Amniotic stem cell (primary cell): ENCODE measurements around the gene LRIG1.

Experiments
- DNase-seq: peaks from one replicate; lab custom pipeline; 2025; lab: John Stamatoyannopoulos, UW

The LRIG1 gene

DNA sequence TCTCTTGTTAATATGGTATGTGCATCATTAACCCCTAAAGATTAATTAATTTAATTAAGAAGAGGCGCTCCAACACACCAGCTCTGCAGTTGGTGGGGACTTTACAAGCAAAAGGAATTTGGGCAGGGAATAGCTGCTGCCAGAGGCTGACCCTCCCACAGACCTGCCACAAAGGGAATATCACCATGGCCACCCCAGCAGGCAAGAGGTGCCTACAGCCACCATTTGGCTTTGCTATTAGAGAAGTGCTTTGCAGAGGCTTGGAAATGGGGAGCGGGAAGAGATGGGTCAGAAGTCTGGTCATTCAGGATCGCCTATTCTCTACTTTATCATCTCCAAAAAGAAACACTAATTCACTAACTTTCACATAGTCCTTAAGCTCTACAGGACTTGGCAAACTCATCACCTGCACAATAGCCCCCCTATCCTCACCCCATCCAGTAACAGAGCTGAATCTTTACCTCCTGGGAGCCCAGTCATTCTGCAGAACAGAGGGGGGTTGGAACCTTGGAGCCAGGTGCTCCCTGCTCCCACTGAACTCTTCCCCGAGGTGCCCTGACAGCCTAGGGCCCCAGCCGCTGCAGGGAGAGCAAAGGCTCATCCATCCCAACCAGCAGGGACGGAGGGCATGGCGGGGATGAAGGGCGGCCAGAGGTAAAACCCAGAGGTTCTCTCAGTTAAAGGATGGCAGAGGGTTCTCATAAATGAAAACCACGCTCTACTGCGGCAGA is 29.7 kb downstream of the LRIG1 start:
- DNase-seq, result no peak

DNA sequence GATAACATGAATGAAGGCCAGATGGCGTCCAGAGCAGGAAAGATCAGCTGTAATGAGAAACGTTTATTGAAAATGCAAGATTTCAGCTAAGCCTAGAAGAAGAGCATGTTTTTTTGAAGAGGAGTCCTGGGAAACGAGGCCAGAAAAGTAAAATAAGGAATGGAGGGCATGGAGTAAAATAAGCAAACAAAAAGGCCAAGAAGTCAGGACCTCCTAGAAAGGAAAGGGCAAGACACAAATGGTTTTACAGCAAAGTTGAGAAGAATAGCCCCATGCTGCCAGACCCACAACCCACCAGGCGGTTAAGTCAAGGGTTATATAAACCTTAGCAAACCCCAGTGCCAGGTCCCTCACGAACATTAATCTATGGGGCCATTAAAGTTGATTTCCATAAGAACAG is 30.5 kb downstream of the LRIG1 start:
- DNase-seq, result no peak

DNA sequence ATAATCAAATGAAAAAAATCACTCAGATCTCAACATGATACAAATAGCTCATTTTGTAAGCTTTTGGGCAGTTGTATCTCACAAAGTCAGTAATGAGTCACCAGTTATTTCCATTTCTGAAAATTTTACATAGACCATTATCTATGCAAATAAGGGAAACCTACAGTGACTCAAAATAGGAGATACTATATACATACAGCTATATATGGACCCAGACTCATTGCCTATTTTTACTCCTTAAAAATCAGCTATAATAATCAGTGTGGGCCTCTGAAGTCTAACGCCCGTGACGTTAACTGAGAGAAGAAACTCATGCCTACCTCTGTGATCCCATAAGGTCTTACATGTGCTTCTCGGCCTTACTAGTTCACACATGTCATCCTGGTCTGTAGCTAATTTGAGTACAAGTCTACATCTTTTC is 31.6 kb downstream of the LRIG1 start:
- no peak for DNase-seq

DNA sequence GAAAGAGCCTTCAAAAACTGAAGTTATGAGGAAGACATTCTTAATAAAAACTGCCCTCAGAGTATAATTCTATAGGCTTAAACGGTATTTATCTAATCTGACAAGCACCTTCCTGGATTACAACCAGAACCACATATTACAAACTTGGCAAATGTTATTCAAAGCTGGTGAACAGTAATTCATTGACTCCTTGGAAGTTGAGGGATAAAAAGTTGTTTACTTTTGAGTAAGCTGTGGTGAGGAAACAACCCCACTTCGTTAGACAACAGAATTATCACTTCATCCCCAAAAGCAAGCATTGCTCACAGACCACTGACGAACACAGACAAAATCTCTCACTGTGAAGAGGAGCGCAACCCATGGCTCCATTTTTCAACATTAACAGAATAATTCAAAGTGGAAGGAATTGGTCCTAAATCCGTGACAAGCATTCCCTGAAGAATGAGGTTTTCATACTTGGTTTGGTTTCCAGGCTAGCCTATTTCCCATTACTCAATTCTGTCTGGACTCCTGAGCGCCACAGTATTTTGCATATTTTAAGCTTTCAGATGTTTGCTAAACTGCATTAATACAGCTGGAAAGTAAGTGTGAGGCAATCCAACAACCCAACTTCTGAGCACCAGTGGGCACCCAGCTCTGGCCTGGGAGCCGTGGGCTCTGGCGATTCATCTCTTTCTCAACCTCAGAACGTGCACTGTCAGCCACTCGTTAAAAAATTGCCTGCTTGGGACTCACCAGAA is 32.7 kb downstream of the LRIG1 start:
- no peak for DNase-seq

- DNase-seq, result no peak
These were observed 34.1 kb downstream of the LRIG1 start for GRCh38 chr3:66466606-66467270.

- no peak for DNase-seq
These were observed 35.2 kb downstream of the LRIG1 start for GRCh38 chr3:66465587-66465986.

GRCh38 chr3:66465034-66465433 is 35.8 kb downstream of the LRIG1 start:
- no peak for DNase-seq

DNA sequence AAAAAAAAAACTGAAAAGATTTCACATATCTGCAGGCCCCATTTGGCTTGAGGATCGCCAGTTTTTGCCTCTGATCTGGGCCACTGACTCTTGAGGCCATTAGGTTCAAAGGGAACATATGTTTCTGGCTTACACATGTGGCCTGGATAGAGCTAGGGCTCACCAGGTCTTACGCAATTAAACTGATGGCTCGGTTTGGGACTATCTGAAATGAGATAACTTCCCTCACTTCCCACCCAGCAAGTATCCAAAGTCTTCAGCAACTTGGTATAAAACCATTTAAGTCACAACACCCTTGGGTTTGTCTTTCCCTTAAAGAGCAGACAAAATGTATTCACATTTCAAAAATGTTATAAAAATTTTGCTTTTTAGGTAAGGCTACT is 36.3 kb downstream of the LRIG1 start:
- no peak for DNase-seq

- no peak for DNase-seq
These were observed 36.9 kb downstream of the LRIG1 start for GRCh38 chr3:66463730-66464511.

- DNase-seq, result no peak
These were observed 37.7 kb downstream of the LRIG1 start for GRCh38 chr3:66463054-66463631.

DNA sequence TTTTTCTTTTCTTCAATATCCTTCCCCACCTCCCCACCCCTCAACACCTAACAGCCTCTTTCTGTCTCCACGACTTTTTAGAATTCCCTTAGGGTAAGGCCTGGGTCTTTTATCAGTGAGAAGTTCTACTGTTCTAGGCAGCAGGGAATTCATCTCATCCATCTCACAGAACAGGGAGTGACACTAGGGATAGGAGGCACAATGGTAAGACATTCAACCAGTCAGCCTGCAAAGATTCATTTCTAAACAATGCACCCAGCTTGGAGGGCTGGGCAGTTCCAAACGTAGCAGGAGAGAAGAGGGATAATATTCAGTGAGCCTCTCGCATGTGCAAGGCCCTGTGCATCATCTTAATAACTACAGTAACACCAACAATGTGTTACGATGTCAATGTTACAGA is 43.6 kb downstream of the LRIG1 start:
- DNase-seq, result no peak

- DNase-seq, result no peak
These were observed 44.1 kb downstream of the LRIG1 start for GRCh38 chr3:66456711-66457173.

- DNase-seq, result no peak
These were observed 46.4 kb downstream of the LRIG1 start for GRCh38 chr3:66454464-66454859.

GRCh38 chr3:66453651-66454463 is 47.0 kb downstream of the LRIG1 start:
- no peak for DNase-seq

DNA sequence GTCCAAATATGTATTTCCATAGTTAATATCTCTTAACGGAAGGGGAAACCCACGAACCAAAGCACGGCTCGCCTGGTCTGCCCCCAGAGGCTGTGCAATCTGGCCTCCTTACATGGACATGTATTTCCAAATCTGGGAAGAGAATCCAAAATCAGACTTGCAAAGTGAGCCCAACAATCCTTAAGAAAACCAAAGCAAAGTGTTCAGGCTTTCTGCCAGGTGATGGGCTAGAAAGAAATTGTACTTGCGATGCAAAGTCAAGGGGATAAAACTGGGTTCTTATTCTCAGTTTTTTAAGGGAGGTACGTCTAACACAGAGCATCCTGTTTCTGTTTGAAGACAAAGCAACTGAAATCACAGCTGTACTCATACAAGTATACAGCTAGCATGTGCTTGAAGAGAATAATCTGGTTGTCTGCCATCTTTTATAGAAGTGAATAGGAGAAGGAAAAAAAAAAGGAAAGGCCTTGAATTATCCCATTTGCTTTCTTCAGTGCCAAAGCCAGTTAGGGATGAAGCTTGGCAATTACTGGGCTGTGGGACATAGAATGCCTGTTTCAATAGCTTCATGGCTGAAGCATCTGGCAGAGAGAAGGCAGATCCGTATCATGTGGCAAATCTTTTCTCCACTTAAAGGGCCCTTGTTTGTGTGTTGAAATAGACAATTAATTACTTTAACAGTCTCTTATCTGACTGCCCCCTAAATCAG is 48.4 kb downstream of the LRIG1 start:
- no peak for DNase-seq

DNA sequence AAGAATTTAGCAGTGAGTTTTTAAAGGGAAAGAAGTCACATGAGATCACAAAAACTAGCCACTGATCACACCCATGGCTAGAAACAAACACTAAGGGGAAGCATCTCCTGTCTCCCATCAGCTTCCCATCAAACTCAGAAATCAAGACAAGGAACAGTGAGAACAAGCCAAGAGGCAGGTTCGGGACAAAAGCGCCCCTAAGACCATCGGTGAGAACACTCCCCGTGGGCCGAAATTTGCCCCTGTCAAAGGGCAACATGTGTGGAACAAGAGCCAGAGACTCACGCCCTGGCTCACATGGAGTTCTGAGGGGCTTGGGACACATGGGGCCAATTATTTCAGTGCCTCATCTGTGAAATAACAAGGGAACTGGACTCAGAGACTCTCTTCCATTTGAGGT is 49.1 kb downstream of the LRIG1 start:
- DNase-seq, result no peak

DNA sequence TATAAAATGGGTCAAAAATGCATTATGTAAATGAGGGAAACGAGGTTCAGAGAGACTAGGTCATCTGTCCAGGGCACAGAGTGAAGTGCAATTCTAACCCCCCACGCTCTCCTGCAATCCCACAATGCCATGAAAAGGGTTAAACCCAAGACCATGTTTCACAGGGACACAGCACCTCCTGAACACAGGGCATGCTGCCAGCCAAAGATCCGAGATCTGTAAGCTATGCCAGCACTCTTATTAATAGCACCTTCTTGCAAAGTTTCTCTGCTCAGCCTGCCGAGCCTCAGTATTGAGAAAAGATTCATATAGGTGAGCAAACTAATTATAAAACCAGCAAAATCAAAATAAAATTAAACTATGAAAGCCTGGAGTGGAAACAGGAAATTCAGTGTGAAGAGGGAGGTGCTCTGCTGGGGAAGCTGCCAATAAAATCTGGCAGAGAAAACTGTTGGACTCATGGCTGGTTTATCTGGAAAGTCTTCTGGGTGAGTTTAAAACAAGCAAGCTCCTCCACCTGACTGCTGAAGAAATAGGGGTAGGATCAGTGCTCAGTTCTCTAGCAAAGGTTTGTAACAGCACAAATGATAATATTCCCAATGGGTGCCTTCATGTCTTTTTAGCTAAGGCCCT is 50.3 kb downstream of the LRIG1 start:
- DNase-seq, result peak; percentile 1

DNA sequence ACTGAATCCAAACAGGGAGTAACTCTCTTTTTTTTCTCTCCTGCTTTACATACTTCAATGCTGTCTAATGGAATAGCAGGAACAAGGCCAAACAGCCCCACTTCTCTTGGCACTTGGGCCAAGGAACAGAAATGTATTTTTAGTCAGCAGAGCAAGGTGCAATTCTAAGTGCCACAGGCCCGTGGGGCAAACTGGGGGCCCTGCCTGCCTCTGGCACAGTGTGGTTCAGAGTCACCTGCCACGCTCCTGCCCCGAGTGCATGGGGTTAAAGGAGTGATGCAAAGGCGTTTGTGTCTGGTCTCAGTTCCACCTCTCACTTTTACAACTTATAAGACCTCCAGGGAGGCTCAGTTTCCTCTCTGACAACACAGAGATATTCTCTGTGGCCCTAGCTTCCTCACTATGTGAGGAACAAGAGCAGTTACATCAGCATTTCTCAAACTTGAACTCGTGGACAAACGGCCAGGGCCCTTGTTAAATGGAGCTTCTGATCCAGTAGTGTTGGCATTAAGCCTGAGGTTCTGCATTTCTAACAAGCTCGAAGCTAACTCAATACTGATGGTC is 51.3 kb downstream of the LRIG1 start:
- no peak for DNase-seq

GRCh38 chr3:66444146-66444644 is 56.6 kb downstream of the LRIG1 start:
- no peak for DNase-seq
